ENCODE measurements around the gene GIMD1. TPM values are rescaled to one million over a fixed set of nuclear protein-coding genes. Genes with fewer than 3 reads are reported as not detected.
A peak's percentile ranks its signal among the peaks of the same experiment; 100 is the strongest.

GIMD1 gene
- total RNA-seq, 2 experiments from 2014 or later: not detected

DNA sequence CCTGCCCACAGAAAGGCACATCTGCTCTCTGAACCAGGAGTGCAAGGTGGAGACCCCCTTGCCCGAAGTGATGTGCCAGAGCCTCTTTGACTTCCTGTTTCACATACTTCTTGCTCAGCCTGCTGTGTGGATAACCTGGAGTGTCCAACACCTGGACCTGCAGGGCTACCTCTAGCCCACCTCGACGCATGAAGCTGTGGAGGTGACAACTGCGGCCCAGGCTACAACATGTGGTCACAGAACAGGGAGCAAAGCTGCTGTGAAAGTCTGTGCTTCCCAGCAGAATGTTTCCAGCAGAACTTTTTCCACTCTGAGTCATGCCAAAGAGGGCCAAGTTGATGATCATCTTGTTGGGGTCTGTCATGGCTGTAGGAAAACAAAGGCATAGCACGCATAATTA lies 1.5 kb downstream of the GIMD1 start:
- ChIA-PET POLR2A (no interaction called here), CTCF (no interaction called here)
- intact Hi-C loops (cut with DNase I, micrococcal nuclease): no loop called here
- H3K4me3 ChIP-seq (ENCODE audit: low read length): no peak overlapping the region
- H3K9me3 ChIP-seq (ENCODE audit: control insufficient read depth in 1 of 2, insufficient read depth in 1 of 2, low read length in 2 of 2): no peaks in the 10 kb centered on the region
- peaks cover 21% of the 10 kb centered on the region for H3K27me3 Mint-ChIP-seq
- TF ChIP-seq, protein P1, sequence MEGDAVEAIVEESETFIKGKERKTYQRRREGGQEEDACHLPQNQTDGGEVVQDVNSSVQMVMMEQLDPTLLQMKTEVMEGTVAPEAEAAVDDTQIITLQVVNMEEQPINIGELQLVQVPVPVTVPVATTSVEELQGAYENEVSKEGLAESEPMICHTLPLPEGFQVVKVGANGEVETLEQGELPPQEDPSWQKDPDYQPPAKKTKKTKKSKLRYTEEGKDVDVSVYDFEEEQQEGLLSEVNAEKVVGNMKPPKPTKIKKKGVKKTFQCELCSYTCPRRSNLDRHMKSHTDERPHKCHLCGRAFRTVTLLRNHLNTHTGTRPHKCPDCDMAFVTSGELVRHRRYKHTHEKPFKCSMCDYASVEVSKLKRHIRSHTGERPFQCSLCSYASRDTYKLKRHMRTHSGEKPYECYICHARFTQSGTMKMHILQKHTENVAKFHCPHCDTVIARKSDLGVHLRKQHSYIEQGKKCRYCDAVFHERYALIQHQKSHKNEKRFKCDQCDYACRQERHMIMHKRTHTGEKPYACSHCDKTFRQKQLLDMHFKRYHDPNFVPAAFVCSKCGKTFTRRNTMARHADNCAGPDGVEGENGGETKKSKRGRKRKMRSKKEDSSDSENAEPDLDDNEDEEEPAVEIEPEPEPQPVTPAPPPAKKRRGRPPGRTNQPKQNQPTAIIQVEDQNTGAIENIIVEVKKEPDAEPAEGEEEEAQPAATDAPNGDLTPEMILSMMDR (IDR thresholded peaks at IDR 0.05): no peak
- H3K4me1 ChIP-seq (ENCODE audit: insufficient read depth, low read length): no peaks in the 10 kb centered on the region
- peaks cover 3 to 10% of the 10 kb centered on the region in 2 experiments for H3K27me3 ChIP-seq (ENCODE audit: control insufficient read depth in 1 of 2, insufficient read depth in 2 of 2, low read length in 2 of 2)
- no peaks in the 10 kb centered on the region for H3K36me3 ChIP-seq (ENCODE audit: insufficient read depth, low read length)
- no peaks in the 10 kb centered on the region for H3K36me3 Mint-ChIP-seq (ENCODE audit: low read depth)
- H3K27ac Mint-ChIP-seq: no peak overlapping the region
- DNase-seq: no peak
- no peaks in the 10 kb centered on the region for H3K4me1 Mint-ChIP-seq (ENCODE audit: low read depth)
- no peak overlapping the region for H3K27ac ChIP-seq (ENCODE audit: low read depth in 1 of 2, low read length in 2 of 2)
- H3K9me3 Mint-ChIP-seq: no peaks in the 10 kb centered on the region
- ATAC-seq (ENCODE audit: poor library complexity): no peak
- no peak overlapping the region for H3K4me3 Mint-ChIP-seq

DNA sequence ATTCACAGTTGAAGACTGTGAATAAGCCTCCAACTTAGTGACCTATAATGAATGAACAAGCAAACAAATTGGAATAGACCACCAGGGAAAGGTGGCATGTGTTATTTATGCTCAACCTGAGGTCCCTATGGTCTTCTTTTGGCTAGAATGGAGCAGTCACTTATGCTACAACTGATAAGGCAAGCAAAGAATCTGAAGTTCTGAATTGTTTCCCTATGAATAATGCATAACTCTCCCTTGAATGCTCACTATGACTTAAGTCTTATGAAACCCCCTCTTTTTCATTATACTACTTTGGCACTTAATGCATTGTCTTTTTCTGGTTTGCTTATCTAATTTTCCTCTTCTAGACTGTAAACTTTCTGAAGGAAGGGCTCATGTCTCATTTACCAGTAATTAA lies 2.6 kb downstream of the GIMD1 start:
- POLR2A ChIA-PET: no interaction called here

DNA sequence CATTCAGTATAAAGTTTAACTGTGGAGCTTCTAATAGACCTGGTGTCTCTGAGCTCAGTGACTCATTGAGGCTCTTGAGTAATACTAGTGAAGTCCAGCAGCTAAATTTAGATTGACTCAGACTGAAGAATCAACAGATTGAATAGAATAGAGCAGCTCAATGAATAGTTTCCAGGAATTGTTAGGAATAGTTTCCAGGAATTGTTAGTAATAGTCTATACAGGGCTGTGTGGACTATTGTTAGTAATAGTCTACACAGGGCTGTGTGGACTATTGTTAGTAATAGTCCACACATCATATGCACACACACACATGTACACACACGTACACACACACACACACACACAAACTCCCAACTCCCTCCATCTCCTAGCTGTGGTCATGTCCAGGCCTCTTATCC lies 3.0 kb downstream of the GIMD1 start:
- POLR2A ChIA-PET: no interaction called here
- H3K27ac Mint-ChIP-seq: no peak overlapping the region
- TF ChIP-seq, protein P1 (IDR thresholded peaks at IDR 0.05): no peak
- DNase-seq: peak in 1 of 14 experiments; percentile 8
- no peaks in the 10 kb centered on the region for H3K9me3 ChIP-seq (ENCODE audit: control insufficient read depth in 1 of 2, insufficient read depth in 1 of 2, low read length in 2 of 2)
- H3K27me3 Mint-ChIP-seq: peaks cover 24% of the 10 kb centered on the region
- no peaks in the 10 kb centered on the region for H3K36me3 Mint-ChIP-seq (ENCODE audit: low read depth)
- ATAC-seq (ENCODE audit: poor library complexity): no peak
- no peak overlapping the region for H3K4me3 ChIP-seq (ENCODE audit: low read length)
- no peak overlapping the region for H3K27ac ChIP-seq (ENCODE audit: low read depth in 1 of 2, low read length in 2 of 2)
- no peaks in the 10 kb centered on the region for H3K4me1 Mint-ChIP-seq (ENCODE audit: low read depth)
- H3K9me3 Mint-ChIP-seq: no peaks in the 10 kb centered on the region
- no peaks in the 10 kb centered on the region for H3K36me3 ChIP-seq (ENCODE audit: insufficient read depth, low read length)
- CTCF ChIA-PET: no interaction called here
- H3K4me3 Mint-ChIP-seq: no peak overlapping the region
- intact Hi-C loops (cut with DNase I, micrococcal nuclease): no loop called here
- peaks cover 3 to 7% of the 10 kb centered on the region in 2 experiments for H3K27me3 ChIP-seq (ENCODE audit: control insufficient read depth in 1 of 2, insufficient read depth in 2 of 2, low read length in 2 of 2)
- H3K4me1 ChIP-seq (ENCODE audit: insufficient read depth, low read length): no peaks in the 10 kb centered on the region

More for the DNA sequence above, 2.6 kb downstream of the GIMD1 start:
- Histone ChIP-seq H3K4me3 (ENCODE audit: low read length) (no peak overlapping the region), H3K9me3 (ENCODE audit: control insufficient read depth in 1 of 2, insufficient read depth in 1 of 2, low read length in 2 of 2) (no peaks in the 10 kb centered on the region), H3K27me3 (ENCODE audit: control insufficient read depth in 1 of 2, insufficient read depth in 2 of 2, low read length in 2 of 2) (peaks cover 3 to 10% of the 10 kb centered on the region in 2 experiments), H3K36me3 (ENCODE audit: insufficient read depth, low read length) (no peaks in the 10 kb centered on the region), H3K27ac (ENCODE audit: low read depth in 1 of 2, low read length in 2 of 2) (no peak overlapping the region), H3K4me1 (ENCODE audit: insufficient read depth, low read length) (no peaks in the 10 kb centered on the region)
- no peak for DNase-seq
- no peak for ATAC-seq (ENCODE audit: poor library complexity)
- H3K36me3 Mint-ChIP-seq (ENCODE audit: low read depth): no peaks in the 10 kb centered on the region
- H3K27me3 Mint-ChIP-seq: peaks cover 24% of the 10 kb centered on the region
- CTCF ChIA-PET: no interaction called here
- TF ChIP-seq, protein P1 (IDR thresholded peaks at IDR 0.05): no peak
- H3K27ac Mint-ChIP-seq: no peak overlapping the region
- no peaks in the 10 kb centered on the region for H3K9me3 Mint-ChIP-seq
- no peaks in the 10 kb centered on the region for H3K4me1 Mint-ChIP-seq (ENCODE audit: low read depth)
- no peak overlapping the region for H3K4me3 Mint-ChIP-seq
- intact Hi-C loops (cut with DNase I, micrococcal nuclease): no loop called here
